SK-N-SH treated with all-trans-retinoic acid at 6 μM for 48 hours (cell line): ENCODE data around the gene PTGDR2.

Source experiments
- ATAC-seq: fragments of 200-7000 bp; cut with Tn5 transposase; 3 replicates; pipeline ENCODE4 v1.9.1; 2020; ENCODE audit warnings: mild to moderate bottlenecking, moderate library complexity
- ARNTL ChIP-seq: fragments of 450-650 bp; formaldehyde crosslinking; IDR thresholded peaks from 2 replicates; pipeline ENCODE4 v1.5.0; 2020; ENCODE audit warnings: low read depth, mild to moderate bottlenecking, moderate library complexity, borderline replicate concordance
- BACH2 ChIP-seq: fragments of 250-450 bp; sonication (Bioruptor Pico); IDR thresholded peaks from 2 replicates; pipeline ENCODE4 v1.9.0; 2021; ENCODE audit warnings: mild to moderate bottlenecking, borderline replicate concordance
- CSDC2 ChIP-seq: fragments of 250-450 bp; sonication (Bioruptor Pico); IDR thresholded peaks from 2 replicates; pipeline ENCODE4 v1.5.0; 2020; ENCODE audit warnings: mild to moderate bottlenecking, moderate library complexity
- ESRRG ChIP-seq: fragments of 250-450 bp; sonication (Bioruptor Pico); IDR thresholded peaks from 2 replicates; pipeline ENCODE4 v1.6.1; 2021; ENCODE audit warnings: mild to moderate bottlenecking
- GLIS3 ChIP-seq: fragments of 250-450 bp; sonication (Bioruptor Pico); IDR thresholded peaks from 2 replicates; pipeline ENCODE4 v1.5.0; 2020; ENCODE audit warnings: mild to moderate bottlenecking, moderate library complexity
- ISL1 ChIP-seq: fragments of 250-450 bp; sonication (Bioruptor Pico); IDR thresholded peaks from 2 replicates; pipeline ENCODE4 v2.1.2; 2022; ENCODE audit warnings: mild to moderate bottlenecking, moderate library complexity
- OSR1 ChIP-seq: fragments of 250-450 bp; sonication (Bioruptor Pico); IDR thresholded peaks from 2 replicates; pipeline ENCODE4 v1.8.0; 2022; ENCODE audit warnings: moderate library complexity, mild to moderate bottlenecking, inconsistent platforms
- PPARA ChIP-seq: fragments of 250-450 bp; sonication (Bioruptor Pico); IDR thresholded peaks from 2 replicates; pipeline ENCODE4 v1.5.0; 2020; ENCODE audit warnings: mild to moderate bottlenecking, borderline replicate concordance
- RARB ChIP-seq: fragments of 250-450 bp; sonication (Bioruptor Pico); IDR thresholded peaks from 2 replicates; pipeline ENCODE4 v1.8.0; 2021; ENCODE audit warnings: mild to moderate bottlenecking, moderate library complexity
- SNAI2 ChIP-seq: fragments of 250-450 bp; sonication (Bioruptor Pico); IDR thresholded peaks from 2 replicates; pipeline ENCODE4 v1.5.0; 2020; ENCODE audit warnings: mild to moderate bottlenecking, moderate library complexity
- TCF4 ChIP-seq: fragments of 250-450 bp; sonication (Bioruptor Pico); IDR thresholded peaks from 2 replicates; pipeline ENCODE4 v1.8.0; 2021; ENCODE audit warnings: mild to moderate bottlenecking, moderate library complexity, borderline replicate concordance
- TOX ChIP-seq: fragments of 250-450 bp; sonication (Bioruptor Pico); IDR thresholded peaks from 2 replicates; pipeline ENCODE4 v1.8.0; 2021; ENCODE audit warnings: mild to moderate bottlenecking, moderate library complexity, borderline replicate concordance
- ZFP3 ChIP-seq: fragments of 250-450 bp; sonication (Bioruptor Pico); IDR thresholded peaks from 2 replicates; pipeline ENCODE4 v1.5.0; 2020; ENCODE audit warnings: mild to moderate bottlenecking, moderate library complexity
- ZFP30 ChIP-seq: fragments of 450-650 bp; formaldehyde crosslinking; IDR thresholded peaks from 2 replicates; pipeline ENCODE4 v1.5.0; 2022; ENCODE audit warnings: mild to moderate bottlenecking, moderate library complexity
- ZNF565 ChIP-seq: fragments of 450-650 bp; formaldehyde crosslinking; conservative IDR thresholded peaks from 2 replicates; pipeline ENCODE4 v1.5.0; 2020; ENCODE audit warnings: low read depth, mild to moderate bottlenecking, moderate library complexity
- ZNF70 ChIP-seq: fragments of 450-650 bp; formaldehyde crosslinking; IDR thresholded peaks from 2 replicates; pipeline ENCODE4 v1.5.0; 2020; ENCODE audit warnings: mild to moderate bottlenecking, moderate library complexity
- ZNF8 ChIP-seq: fragments of 450-650 bp; formaldehyde crosslinking; IDR thresholded peaks from 2 replicates; pipeline ENCODE4 v1.5.0; 2020; ENCODE audit warnings: mild to moderate bottlenecking, moderate library complexity
- TF ChIP-seq, protein P1 (sequence below): fragments of 250-450 bp; sonication (Bioruptor Pico); IDR thresholded peaks from 2 replicates; pipeline ENCODE4 v1.8.0; 2021; ENCODE audit warnings: low read depth, mild to moderate bottlenecking, moderate library complexity, borderline replicate concordance
- TF ChIP-seq, protein P2 (sequence below): fragments of 250-450 bp; sonication (Bioruptor Pico); IDR thresholded peaks from 2 replicates; pipeline ENCODE4 v1.5.1; 2021; ENCODE audit warnings: mild to moderate bottlenecking, moderate library complexity
- TF ChIP-seq, protein P3 (sequence below): fragments of 250-450 bp; sonication (Bioruptor Pico); IDR thresholded peaks from 2 replicates; pipeline ENCODE4 v1.5.1; 2020; ENCODE audit warnings: low read depth, mild to moderate bottlenecking, moderate library complexity
- TF ChIP-seq, protein P4 (sequence below): fragments of 250-450 bp; sonication (Bioruptor Pico); IDR thresholded peaks from 2 replicates; pipeline ENCODE4 v1.5.0; 2020; ENCODE audit warnings: mild to moderate bottlenecking, moderate library complexity

PTGDR2 gene

DNA sequence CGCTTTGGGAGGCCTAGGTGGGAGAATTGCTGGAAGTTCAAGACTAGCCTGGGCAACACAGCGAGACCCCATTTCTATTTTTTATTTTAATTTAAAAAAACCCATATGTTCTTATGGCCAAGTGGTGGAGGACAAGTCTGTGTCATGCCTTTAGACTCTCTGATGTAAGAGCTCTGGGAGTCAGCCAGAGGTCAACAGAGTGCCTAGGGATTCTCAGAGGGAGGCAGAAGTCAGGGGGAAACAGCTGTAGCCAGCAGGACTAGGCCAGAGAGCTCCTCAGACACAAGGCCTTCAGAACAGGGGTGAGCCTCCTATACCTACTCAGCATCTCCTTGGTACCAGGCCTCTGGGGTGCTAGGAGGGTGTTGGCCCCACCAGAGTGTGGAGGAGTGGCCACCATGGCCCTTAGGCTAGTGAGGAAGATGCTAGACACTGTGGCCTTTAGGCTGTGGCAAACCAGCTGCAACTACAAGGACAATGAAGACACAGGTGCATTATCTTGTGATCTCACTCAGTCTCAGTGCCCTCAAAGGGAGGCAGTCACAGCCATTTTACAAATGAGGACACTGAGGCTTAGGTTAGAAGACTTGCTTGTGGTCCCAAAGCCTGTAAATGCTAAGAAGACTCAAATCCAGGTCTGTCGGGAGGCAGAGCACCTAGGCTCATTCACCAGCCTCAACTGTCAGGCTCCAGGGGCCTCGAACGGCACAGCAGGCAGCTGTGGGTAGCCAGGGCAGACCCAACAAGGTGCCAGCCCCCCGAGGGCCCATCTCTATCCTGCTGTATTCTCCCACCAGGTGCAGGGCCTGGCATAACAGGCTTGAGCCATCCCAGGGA lies 16.6 kb upstream of the PTGDR2 start:
- peak; percentile 28; the same call in 1 of the 3 replicates for ATAC-seq
- no peak for TF ChIP-seq BACH2 (CRISPR knock-in tag)
- TF ChIP-seq TCF4: no peak
- TF ChIP-seq, protein P1, sequence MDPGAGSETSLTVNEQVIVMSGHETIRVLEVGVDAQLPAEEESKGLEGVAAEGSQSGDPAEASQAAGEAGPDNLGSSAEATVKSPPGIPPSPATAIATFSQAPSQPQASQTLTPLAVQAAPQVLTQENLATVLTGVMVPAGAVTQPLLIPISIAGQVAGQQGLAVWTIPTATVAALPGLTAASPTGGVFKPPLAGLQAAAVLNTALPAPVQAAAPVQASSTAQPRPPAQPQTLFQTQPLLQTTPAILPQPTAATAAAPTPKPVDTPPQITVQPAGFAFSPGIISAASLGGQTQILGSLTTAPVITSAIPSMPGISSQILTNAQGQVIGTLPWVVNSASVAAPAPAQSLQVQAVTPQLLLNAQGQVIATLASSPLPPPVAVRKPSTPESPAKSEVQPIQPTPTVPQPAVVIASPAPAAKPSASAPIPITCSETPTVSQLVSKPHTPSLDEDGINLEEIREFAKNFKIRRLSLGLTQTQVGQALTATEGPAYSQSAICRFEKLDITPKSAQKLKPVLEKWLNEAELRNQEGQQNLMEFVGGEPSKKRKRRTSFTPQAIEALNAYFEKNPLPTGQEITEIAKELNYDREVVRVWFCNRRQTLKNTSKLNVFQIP (CRISPR knock-in tag): no peak
- TF ChIP-seq GLIS3 (CRISPR knock-in tag): no peak
- no peak for TF ChIP-seq RARB
- TF ChIP-seq ZNF70 (CRISPR knock-in tag): no peak
- TF ChIP-seq ZNF565: no peak
- no peak for TF ChIP-seq SNAI2
- no peak for TF ChIP-seq CSDC2 (CRISPR knock-in tag)
- TF ChIP-seq PPARA (CRISPR knock-in tag): no peak
- no peak for TF ChIP-seq TOX
- TF ChIP-seq ISL1 (CRISPR knock-in tag): no peak
- TF ChIP-seq ARNTL: no peak
- no peak for TF ChIP-seq OSR1 (CRISPR knock-in tag)
- no peak for TF ChIP-seq ZNF8 (CRISPR knock-in tag)

DNA sequence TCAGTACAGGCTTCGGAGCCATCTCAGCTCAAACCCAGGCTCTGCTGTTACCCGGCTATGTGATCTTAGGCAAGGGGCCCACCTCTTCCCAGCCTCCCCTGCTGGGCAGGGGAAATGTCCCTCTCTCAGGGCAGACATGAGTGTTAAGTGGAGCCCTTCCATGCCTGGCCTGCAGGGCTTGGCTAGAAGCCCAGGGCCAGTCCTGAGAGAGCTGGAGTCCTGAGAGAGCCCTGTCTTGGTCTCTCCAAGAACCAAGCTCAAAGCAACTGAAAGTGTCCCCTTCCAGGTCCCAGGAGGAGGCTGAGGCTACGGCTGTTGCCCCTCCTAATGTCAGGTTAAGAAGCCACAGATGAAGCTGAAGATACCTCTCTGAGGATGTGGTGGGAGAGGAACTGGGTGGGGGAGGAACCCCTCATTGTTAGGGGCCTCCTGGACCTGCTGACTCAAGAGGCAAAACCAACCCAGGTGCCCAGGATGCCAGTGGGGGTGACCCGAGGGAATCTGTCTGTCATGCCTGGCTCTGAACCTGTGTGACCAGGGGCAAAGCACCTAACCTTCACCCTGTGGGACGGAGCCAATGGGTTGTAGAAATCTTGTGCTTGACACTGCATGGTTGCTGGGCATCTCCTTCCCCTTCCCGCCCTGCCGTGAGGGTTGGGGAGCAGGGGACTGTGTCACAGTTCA lies 15.8 kb upstream of the PTGDR2 start:
- ATAC-seq: peak; percentile 70
- TF ChIP-seq ISL1 (CRISPR knock-in tag) (no peak), GLIS3 (CRISPR knock-in tag) (no peak)
- TF ChIP-seq, protein P2, sequence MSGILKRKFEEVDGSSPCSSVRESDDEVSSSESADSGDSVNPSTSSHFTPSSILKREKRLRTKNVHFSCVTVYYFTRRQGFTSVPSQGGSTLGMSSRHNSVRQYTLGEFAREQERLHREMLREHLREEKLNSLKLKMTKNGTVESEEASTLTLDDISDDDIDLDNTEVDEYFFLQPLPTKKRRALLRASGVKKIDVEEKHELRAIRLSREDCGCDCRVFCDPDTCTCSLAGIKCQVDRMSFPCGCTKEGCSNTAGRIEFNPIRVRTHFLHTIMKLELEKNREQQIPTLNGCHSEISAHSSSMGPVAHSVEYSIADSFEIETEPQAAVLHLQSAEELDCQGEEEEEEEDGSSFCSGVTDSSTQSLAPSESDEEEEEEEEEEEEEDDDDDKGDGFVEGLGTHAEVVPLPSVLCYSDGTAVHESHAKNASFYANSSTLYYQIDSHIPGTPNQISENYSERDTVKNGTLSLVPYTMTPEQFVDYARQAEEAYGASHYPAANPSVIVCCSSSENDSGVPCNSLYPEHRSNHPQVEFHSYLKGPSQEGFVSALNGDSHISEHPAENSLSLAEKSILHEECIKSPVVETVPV: no peak
- TF ChIP-seq, protein P3, sequence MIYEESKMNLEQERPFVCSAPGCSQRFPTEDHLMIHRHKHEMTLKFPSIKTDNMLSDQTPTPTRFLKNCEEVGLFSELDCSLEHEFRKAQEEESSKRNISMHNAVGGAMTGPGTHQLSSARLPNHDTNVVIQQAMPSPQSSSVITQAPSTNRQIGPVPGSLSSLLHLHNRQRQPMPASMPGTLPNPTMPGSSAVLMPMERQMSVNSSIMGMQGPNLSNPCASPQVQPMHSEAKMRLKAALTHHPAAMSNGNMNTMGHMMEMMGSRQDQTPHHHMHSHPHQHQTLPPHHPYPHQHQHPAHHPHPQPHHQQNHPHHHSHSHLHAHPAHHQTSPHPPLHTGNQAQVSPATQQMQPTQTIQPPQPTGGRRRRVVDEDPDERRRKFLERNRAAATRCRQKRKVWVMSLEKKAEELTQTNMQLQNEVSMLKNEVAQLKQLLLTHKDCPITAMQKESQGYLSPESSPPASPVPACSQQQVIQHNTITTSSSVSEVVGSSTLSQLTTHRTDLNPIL (CRISPR knock-in tag): no peak
- TF ChIP-seq, protein P1 (CRISPR knock-in tag): no peak
- TF ChIP-seq, all 23 proteins: peak for 0

DNA sequence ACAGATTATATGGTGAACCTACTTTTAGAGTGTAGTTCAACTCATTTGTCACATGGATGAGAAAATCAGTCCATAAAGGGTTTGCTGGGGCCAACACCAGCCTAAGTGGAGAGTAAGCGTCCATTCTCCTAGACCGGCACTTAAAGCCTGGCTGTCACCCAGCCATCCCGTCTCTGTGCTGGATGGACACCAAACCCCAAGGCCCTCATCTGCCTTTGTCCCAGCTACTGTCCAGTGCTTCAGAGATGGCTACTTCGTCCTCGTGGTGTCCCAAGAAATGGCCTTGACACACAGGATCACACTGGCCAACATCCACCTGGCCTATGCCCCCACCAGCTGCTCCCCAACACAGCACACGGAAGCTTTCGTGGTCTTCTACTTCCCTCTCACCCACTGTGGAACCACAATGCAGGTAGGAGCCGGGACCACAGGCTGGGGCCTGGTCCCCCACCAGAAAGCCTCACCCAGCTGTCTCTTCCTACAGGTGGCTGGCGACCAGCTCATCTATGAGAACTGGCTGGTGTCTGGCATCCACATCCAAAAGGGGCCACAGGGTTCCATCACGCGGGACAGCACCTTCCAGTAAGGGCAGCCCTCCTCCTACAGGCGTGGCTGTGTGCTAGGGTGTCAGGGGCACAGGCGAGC lies 15.1 kb upstream of the PTGDR2 start:
- TF ChIP-seq OSR1 (CRISPR knock-in tag): no peak
- TF ChIP-seq, protein P3 (CRISPR knock-in tag): no peak
- TF ChIP-seq, protein P4, sequence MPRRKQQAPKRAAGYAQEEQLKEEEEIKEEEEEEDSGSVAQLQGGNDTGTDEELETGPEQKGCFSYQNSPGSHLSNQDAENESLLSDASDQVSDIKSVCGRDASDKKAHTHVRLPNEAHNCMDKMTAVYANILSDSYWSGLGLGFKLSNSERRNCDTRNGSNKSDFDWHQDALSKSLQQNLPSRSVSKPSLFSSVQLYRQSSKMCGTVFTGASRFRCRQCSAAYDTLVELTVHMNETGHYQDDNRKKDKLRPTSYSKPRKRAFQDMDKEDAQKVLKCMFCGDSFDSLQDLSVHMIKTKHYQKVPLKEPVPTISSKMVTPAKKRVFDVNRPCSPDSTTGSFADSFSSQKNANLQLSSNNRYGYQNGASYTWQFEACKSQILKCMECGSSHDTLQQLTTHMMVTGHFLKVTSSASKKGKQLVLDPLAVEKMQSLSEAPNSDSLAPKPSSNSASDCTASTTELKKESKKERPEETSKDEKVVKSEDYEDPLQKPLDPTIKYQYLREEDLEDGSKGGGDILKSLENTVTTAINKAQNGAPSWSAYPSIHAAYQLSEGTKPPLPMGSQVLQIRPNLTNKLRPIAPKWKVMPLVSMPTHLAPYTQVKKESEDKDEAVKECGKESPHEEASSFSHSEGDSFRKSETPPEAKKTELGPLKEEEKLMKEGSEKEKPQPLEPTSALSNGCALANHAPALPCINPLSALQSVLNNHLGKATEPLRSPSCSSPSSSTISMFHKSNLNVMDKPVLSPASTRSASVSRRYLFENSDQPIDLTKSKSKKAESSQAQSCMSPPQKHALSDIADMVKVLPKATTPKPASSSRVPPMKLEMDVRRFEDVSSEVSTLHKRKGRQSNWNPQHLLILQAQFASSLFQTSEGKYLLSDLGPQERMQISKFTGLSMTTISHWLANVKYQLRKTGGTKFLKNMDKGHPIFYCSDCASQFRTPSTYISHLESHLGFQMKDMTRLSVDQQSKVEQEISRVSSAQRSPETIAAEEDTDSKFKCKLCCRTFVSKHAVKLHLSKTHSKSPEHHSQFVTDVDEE: no peak
- TF ChIP-seq ZNF70 (CRISPR knock-in tag): no peak
- TF ChIP-seq PPARA (CRISPR knock-in tag): no peak
- no peak for TF ChIP-seq CSDC2 (CRISPR knock-in tag)
- TF ChIP-seq ESRRG: no peak
- no peak for TF ChIP-seq ZFP30
- TF ChIP-seq TCF4: no peak
- no peak for TF ChIP-seq GLIS3 (CRISPR knock-in tag)
- TF ChIP-seq SNAI2: no peak
- TF ChIP-seq ZFP3 (CRISPR knock-in tag): no peak
- TF ChIP-seq, protein P1 (CRISPR knock-in tag): no peak
- ATAC-seq: no peak
